ENCODE data around the gene MAP3K12. TPM values are rescaled to one million over a fixed set of nuclear protein-coding genes. Genes with fewer than 3 reads are reported as not detected.

MAP3K12 gene, protein sequence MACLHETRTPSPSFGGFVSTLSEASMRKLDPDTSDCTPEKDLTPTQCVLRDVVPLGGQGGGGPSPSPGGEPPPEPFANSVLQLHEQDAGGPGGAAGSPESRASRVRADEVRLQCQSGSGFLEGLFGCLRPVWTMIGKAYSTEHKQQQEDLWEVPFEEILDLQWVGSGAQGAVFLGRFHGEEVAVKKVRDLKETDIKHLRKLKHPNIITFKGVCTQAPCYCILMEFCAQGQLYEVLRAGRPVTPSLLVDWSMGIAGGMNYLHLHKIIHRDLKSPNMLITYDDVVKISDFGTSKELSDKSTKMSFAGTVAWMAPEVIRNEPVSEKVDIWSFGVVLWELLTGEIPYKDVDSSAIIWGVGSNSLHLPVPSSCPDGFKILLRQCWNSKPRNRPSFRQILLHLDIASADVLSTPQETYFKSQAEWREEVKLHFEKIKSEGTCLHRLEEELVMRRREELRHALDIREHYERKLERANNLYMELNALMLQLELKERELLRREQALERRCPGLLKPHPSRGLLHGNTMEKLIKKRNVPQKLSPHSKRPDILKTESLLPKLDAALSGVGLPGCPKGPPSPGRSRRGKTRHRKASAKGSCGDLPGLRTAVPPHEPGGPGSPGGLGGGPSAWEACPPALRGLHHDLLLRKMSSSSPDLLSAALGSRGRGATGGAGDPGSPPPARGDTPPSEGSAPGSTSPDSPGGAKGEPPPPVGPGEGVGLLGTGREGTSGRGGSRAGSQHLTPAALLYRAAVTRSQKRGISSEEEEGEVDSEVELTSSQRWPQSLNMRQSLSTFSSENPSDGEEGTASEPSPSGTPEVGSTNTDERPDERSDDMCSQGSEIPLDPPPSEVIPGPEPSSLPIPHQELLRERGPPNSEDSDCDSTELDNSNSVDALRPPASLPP
- polyA plus RNA-seq, result 3.2 and 4.6 TPM in 2 replicates

DNA sequence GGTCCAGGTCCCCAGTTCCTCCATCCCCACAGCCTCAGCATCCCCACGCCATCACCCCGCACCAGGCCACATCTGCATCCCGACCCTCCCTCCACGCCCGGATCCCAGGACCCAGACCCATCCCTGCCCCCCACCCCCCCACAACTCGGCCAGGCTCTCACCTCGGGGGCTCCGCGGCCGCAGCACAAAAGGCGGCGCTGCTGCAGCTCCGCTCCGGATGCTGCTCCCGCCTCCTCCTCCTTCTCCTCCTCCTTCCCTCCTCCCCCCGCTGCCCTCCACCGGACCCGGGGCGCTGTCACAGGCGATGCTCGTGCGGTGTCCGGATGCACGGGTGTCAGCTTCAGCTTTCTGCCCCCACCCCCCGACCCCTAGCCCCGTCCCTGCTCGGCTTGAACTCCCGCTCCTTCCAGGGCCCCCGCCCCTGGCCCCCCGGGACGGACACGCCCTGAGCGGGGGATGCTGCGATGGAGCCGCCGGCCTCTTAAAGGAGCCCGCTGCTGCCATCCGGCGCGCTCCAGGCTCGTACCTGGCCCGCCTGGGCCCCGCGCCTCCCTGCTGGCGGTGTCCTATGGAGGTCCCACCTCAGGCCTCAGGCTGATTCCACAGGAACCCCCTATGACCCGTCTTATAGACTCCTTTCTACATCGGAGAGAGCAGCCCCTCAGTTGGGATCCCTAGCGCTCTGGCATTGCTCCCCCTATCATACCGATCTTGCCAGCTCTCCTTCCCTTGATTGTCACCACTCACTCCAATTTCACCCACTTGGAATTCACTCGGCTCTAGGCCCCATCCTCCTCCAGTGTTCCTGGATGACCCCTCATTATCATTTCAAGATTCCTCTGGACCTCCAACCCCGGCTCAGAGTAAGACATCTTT, at the start of gene MAP3K12:
Gene MAP3K12, minus strand, starts transcription at position 193 of the 876 bp plus-strand sequence. CDS start 12,067 bp downstream, outside the sequence.

DNA sequence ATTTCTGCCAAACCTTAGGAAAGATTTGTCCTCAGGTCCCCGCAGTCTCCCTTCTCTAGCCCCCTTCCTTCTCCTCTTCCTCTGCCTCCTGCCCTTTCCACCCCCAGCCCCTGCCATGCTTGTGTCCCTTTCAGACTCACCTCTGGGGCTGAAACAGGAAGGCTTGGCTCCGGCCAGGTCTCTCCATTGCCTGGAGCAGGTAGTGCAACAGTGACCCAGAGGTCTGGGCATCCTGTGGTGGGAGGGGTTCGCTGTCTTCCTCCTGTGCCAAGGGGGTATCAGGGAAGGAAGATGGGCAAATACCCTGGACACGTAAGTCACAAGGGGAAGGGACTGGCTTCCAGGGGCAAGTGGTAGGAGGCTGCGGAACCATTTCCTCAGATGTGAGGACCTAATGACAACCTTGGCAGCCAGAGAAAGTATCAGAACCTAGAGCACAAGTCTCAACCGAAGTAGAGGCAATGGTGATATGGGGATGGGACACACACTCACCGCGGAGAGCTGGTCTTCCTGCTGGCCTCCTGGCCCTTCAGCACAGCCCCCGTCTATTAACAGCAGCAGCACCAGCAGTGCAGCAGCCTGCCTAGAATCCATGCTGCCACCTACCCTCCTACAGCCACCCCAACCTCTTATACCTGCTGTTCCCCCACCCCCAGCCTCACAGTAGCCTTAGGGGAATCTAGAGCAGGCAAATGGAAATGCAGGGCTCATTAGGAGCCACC, 7.8 kb upstream of the MAP3K12 start, which contains the start of gene NPFF:
Gene NPFF, minus strand, starts transcription at position 604 of the 722 bp plus-strand sequence. Its CDS starts 10 bp downstream, at position 594.

DNA sequence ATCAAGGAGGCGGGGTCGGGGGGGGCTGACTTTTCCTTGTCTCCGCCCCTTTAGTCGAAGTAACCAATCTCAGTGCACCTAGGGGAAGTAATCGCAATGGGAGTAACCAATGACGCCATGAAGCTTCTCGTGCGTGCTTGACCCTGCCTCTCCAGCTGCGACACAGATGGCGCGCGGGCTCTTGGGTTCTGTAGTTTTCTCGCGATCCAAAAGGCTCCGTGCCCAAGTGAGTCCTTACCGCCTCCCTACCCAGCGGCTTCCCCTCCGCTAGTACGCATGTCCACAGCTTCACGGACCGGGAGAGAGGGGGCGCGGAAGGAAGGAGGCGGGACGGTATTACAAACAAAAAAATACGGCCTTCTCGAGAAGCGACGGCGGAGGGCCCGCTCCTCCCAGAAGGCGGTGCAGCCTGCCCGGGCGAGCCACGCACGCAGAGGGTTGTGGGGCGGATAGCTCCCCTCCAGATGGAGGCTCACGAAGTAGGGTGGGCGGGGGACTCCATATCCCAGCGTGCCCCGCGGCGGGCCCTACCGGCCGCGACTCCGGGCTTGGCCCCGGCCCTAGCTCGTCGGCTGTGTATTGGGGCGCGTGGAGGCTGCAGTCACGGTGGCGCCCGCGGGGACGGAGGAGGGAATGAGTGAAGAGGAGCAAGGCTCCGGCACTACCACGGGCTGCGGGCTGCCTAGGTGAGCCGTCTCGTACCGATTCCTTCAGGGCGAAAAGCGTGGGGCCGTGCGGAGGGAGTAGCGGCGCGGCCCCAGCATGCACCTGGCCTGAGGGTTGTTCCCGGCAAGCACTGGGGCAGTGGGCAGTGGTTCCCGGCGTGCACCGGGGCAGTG, 1.7 kb upstream of the MAP3K12 start, which contains the start of gene TARBP2:
Gene TARBP2, plus strand, starts transcription at position 508 of the 839 bp plus-strand sequence. Its CDS starts 126 bp downstream, at position 634.

DNA sequence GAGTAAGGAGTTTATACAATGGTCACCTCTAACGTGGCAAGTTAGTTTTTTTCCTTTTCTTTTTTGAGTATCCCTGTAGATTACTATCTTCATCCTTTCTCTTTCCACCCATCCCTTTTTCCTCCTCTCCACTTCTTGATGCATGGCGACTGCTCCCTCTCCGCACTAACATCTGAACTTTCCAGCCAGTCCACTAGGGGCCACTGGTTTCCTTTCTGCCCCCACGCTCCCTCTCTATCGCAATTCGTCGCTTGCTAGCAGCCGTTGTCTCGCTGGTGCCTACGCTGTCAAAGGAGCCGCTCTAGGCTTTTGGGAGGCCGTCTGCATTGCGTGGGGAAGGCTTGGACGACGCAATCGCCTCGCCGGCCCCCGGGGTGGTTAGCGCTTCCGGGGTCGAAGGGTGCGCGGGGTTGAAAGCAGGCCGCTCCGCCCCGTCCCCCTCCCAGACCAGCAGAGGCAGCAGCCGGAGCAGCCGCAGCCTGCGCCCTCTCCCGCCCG, 47.5 kb downstream of the MAP3K12 start, which contains the start of gene PCBP2:
Gene PCBP2, plus strand, starts transcription at position 442 of the 498 bp plus-strand sequence. CDS start 2,699 bp downstream, outside the sequence.

DNA sequence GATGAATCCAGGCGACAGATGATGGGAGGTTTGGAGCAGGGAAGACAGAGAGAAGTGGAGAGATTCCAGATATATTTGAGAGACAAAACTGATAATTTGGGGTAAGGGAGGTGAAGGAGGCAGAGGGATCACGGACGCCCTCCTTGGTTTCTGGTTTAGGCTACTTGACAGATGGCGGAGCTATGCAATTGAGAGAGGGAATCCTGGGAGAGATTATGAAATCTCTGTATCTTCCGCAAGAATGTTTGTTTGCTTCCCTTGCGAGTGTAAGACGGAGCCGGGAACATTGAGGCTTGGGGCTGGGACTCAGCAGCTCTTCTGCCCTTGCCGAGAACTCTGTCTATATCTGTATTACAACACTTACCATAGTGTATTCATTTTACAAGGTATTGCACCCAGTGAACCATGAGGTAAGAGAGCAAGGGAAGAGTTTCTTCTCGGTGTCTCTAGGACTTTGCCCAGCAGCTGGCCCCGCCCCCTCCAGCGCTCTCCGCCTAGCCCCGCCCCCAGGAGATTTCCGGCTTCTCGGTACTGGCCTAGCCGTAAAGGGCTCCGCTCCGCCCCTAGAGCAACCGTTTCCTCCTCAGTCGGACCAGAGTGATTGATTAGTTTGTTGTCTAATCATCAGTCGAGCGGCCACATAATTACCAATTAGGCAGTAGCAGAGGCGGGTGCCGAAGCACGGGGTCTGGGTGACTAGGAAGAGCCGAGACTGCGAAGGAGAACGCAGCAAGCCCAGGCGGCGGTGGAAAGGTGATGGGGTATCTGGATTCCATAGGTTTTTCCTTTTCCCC, 58.0 kb downstream of the MAP3K12 start, which contains the start of gene PRR13:
Gene PRR13, plus strand, starts transcription at position 695 of the 794 bp plus-strand sequence. CDS start 981 bp downstream, outside the sequence.

Other genes starting within 250 kb of the MAP3K12 start
- not detected in 2 replicates for gene ESPL1, start 231.2 kb downstream of the MAP3K12 start, polyA plus RNA-seq
- gene PFDN5, start 203.9 kb downstream of the MAP3K12 start, polyA plus RNA-seq, result 1,122 and 1,202 TPM in 2 replicates
- 60.1 and 92.0 TPM in 2 replicates for gene MYG1, start 199.8 kb downstream of the MAP3K12 start, polyA plus RNA-seq
- gene AAAS, start 177.8 kb downstream of the MAP3K12 start, polyA plus RNA-seq, result 6.3 and 19.0 TPM in 2 replicates
- not detected in 2 replicates for gene SP7, start 163.1 kb downstream of the MAP3K12 start, polyA plus RNA-seq
- 1.1 and 2.2 TPM in 2 replicates for gene SP1, start 119.3 kb downstream of the MAP3K12 start, polyA plus RNA-seq
- not detected in 2 replicates for gene AMHR2, start 75.6 kb downstream of the MAP3K12 start, polyA plus RNA-seq
- gene PRR13, start 57.7 kb downstream of the MAP3K12 start, polyA plus RNA-seq, result 89.8 and 98.6 TPM in 2 replicates
- gene PCBP2, start 47.4 kb downstream of the MAP3K12 start, polyA plus RNA-seq, result 111 and 125 TPM in 2 replicates
- gene TARBP2, start 1.8 kb upstream of the MAP3K12 start, polyA plus RNA-seq, result 4.4 and 5.7 TPM in 2 replicates
- gene NPFF, start 8.0 kb upstream of the MAP3K12 start, polyA plus RNA-seq, result 0.91 TPM in 1 of 2 replicates, not detected in the other
- 3.7 and 20.9 TPM in 2 replicates for gene ATF7, start 126.9 kb upstream of the MAP3K12 start, polyA plus RNA-seq
- gene ATP5MC2, start 176.6 kb upstream of the MAP3K12 start, polyA plus RNA-seq, result 664 and 682 TPM in 2 replicates
- gene CALCOCO1, start 228.0 kb upstream of the MAP3K12 start, polyA plus RNA-seq, result 18.7 and 38.1 TPM in 2 replicates